GM10248 (cell line): Measurements from ENCODE around the gene TSPAN31.

Experiments used
- CTCF ChIA-PET: fragments of 300-600 bp; sonication (Branson Sonifier 250); formaldehyde crosslinking; extraction: SDS; loops from one replicate; lab custom pipeline; 2021; ENCODE audit warnings: antibody characterized with exemption; lab: Yijun Ruan, JAX
- POLR2A ChIA-PET: fragments of 350-650 bp; sonication (Branson Sonifier 250); formaldehyde crosslinking; extraction: SDS; loops from one replicate; lab custom pipeline; 2020; ENCODE audit warnings: antibody characterized with exemption; lab: Yijun Ruan, JAX
- DNase-seq: peaks from one replicate; pipeline ENCODE4 v3.0.0; 2012; ENCODE audit errors: extremely low spot score
- TF ChIP-seq, protein P1 (sequence below): IDR thresholded peaks from 2 replicates; pipeline ENCODE4 v1.5.1; 2012; ENCODE audit warnings: mild to moderate bottlenecking, low read depth; ENCODE audit errors: extremely low read depth, missing control alignments, control extremely low read depth

The TSPAN31 gene

DNA sequence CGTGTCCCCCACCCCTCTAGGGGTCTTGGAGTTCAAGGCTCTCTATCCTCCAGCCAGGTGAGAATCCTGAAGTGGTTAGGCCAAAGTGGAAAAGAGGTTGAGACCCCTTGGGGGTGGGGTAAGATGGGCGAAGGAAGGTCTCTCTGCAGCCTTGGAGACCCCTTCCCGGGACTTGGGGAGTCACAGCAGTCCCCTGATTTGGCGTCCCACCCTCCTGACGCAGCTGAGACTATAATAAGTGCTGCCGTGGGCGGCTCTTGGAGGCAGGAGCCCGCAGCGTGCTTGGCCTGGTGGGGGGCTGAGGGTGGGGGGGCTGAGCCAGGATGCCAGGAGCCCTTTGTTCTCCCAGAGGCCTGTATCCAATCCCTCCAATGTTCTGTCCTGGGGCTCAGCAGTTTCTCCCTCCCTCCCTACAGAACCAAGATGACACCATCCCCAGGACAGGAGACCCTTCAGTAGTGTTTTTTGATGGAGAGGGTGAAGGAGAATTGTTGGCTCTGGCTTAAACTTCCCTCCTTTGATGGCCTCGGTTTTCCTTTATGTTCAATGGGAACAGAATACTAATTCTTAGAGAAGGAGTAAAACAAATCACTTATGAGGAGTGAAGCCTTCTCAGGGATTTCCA lies 4.8 kb upstream of the TSPAN31 start:
- POLR2A ChIA-PET = no interaction called here
- no peak for DNase-seq
- TF ChIP-seq, protein P1, sequence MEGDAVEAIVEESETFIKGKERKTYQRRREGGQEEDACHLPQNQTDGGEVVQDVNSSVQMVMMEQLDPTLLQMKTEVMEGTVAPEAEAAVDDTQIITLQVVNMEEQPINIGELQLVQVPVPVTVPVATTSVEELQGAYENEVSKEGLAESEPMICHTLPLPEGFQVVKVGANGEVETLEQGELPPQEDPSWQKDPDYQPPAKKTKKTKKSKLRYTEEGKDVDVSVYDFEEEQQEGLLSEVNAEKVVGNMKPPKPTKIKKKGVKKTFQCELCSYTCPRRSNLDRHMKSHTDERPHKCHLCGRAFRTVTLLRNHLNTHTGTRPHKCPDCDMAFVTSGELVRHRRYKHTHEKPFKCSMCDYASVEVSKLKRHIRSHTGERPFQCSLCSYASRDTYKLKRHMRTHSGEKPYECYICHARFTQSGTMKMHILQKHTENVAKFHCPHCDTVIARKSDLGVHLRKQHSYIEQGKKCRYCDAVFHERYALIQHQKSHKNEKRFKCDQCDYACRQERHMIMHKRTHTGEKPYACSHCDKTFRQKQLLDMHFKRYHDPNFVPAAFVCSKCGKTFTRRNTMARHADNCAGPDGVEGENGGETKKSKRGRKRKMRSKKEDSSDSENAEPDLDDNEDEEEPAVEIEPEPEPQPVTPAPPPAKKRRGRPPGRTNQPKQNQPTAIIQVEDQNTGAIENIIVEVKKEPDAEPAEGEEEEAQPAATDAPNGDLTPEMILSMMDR = no peak

DNA sequence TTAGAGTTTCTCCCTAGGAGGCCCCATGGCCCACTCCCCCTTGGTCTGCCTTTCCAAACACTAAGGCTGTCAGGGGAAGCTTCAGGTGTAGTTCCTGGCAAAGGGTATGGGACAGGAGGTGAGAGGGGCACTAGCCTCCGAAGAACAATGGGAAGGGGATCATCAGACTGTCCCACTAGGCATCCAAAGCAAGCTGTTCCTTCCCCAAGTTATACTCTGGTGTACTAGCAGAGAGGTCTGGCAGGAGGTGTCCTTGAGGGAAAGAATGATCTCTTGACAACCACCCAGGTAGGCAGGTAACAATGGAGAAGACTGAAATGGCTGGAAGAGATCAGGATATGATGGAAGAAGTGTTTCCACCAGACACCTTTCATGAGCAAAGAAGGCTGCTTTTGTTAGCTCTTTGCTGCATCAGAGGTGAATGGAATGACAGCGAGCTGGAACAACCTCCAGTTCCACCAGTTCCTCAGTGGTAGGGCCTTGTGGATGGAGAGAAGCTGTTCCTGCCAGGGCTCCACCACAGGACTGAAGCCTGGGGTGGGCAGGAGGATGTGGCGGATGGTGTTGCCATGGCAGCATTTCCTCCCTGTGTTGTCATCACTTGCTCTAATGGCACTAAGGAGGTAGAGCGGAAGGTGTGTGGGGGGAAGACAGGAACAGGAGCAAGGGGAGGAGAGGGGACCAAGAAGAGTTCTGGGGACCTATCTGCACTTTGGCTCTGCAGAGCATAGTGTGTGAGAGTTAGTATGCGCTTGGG lies 4.0 kb upstream of the TSPAN31 start:
- ChIA-PET CTCF (interaction anchor here (1.1 to 2.9 kb wide), 13 partner anchors 9 to 282 kb away, joined by 3 to 19 read pairs (median 6); partner anchors contain the start of genes OS9 and TSFM), POLR2A (no interaction called here)
- TF ChIP-seq, protein P1 = no peak
- DNase-seq = peak; percentile 72

More for the DNA sequence above, 4.8 kb upstream of the TSPAN31 start:
- CTCF ChIA-PET = interaction anchor here (1.1 to 2.9 kb wide), 5 partner anchors 10 to 157 kb away, joined by 3 to 19 read pairs (median 9); partner anchors contain the start of gene TSFM

DNA sequence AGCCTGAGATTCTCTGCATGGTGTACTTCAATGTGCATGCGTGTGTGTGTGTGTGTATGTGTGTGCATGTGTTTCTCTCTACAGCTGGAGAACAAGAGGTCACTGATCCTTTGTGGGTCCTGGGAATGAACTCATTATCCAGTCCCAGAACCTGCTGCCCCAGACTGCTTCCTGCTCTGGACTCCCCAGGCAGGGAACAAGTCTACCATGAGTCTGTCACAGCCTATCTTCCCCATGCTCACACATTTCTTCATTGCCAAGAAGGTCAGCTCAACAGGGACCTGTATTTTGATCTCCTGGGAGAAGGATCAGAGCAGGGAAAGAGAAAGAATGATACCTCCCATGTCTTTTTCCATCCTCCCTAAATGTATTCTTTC lies 3.4 kb upstream of the TSPAN31 start:
- POLR2A ChIA-PET = no interaction called here
- TF ChIP-seq, protein P1 = no peak
- CTCF ChIA-PET = interaction anchor here (1.1 to 2.9 kb wide), 12 partner anchors 9 to 283 kb away, joined by 3 to 19 read pairs (median 6); partner anchors contain the start of gene OS9
- no peak for DNase-seq

DNA sequence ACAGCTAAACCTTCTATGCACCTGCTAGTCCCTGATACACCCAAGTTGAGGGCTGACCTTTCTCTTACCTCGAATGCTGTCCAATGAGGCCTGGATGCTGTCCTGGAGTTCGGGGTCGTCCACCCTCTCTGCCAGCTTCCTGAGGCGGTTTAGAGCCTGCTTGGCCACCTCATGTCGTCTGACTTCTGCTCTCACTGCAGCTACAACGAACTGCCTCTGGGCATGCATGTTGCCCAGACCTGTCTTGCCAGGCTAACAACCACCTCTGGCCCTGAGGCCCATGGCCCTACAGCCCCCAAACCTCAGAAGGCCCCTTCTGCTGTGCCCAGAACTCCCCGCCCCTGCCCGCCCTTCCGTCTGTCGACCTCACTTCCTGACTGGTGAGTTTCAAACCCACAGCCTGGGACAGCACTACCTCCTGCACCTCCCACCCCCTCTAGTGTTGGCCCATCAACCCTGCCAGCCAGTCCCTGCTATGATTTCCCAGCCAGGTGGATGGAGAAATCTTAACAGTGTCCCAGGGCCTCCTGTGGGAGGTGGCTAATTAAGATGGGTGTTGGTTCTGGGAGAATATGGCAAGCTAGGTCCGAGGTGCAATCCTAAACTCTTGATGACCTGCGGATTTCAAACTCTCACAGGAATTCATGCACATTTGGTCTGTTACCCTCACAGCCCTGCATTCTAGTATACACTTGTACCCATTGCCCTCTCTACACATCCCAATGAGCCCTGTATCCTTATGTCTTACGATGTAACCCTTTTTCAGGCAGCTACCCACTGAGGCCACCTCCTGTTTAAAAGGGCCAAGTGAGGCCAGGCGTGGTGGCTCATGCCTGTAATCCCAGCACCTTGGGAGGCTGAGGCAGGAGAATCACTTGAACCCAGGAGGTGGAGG lies 2.7 kb upstream of the TSPAN31 start:
- TF ChIP-seq, protein P1 = peak; percentile 66
- ChIA-PET CTCF (interaction anchor here (1.1 to 2.9 kb wide), 12 partner anchors 8 to 283 kb away, joined by 3 to 19 read pairs (median 6); partner anchors contain the start of gene OS9), POLR2A (no interaction called here)
- peak; percentile 79 for DNase-seq

DNA sequence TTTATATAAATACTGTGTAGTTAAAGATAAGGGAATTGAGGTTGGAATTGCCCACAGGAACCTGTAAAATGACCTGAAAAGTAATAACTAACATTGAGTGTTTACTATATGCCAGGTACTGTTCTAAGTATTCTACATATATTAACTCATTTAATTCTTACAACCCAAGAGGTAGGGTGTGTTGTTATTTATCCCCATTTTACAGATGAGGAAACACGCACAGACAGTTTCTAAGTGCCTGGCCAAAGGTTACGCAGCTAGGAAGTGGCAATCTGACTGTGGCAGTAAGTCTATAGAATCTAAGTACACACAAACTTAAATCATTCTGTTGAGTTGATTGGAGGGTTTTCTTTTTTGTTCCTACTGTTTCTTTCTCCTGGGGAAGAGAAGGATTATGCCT lies 1.1 kb upstream of the TSPAN31 start:
- TF ChIP-seq, protein P1 = no peak
- CTCF ChIA-PET = interaction anchor here (1.4 to 3.2 kb wide), 4 partner anchors 13 to 160 kb away, joined by 5 to 14 read pairs (median 8); partner anchors contain the start of gene B4GALNT1
- DNase-seq = no peak
- POLR2A ChIA-PET = no interaction called here
